Measurements from ENCODE around the gene GGTA1. TPM values are rescaled to one million over a fixed set of nuclear protein-coding genes. Genes with fewer than 3 reads are reported as not detected.

The GGTA1 gene
- total RNA-seq: 0.14 TPM in 1 of 2 replicates, not detected in the other

DNA sequence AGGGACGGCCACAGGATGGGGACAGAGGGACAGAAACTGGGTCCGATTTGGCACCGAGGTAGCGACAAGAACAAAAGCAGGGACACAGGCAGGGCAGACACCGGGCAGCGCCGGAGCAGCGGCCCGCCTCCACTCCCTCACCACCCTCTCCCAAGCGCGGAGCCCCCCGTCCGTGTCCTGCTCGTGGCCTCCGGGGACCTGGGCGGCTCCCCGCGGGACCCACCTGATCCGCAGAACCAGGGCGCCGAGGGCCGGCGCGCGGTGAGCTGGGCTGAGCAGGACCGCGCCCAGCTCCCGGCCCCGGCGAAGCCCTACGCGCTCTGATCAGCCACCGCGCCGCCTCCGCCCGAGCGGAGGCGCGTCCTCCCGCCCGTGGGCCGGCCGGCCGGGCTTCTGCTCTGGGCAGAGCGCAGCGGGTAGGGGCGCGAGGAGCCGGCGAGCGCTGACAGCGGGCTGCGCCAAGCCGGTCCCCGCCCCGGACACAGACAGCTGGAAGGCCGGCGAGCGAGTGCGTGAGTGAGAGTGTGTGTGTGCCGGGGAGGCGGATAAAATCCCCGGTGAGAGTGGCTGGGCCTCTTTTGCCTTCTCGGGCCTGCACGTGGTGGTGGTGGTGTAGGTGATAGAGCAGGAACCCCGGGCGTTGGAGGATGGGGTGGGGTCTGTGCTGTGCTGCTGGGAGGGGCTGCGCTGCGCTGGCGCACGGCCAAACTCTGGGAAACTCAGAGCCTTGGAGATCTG is at the start of gene GGTA1:
Gene GGTA1, minus strand, starts transcription at position 418 of the 738 bp plus-strand sequence. CDS start 31,922 bp downstream, outside the sequence.

Other genes with a start within 250 kb of the GGTA1 start
- 399 and 465 TPM in 2 replicates for gene GSN, start 231.7 kb downstream of the GGTA1 start, total RNA-seq
- gene STOM, start 129.6 kb downstream of the GGTA1 start, total RNA-seq: 172 and 222 TPM in 2 replicates
- gene DAB2IP, start 151.8 kb upstream of the GGTA1 start, total RNA-seq: 29.3 and 40.0 TPM in 2 replicates